HEK293T (cell line): ENCODE results near the gene ITFG1.

ENCODE experiments used
- CTCF ChIA-PET: fragments of 350-600 bp; formaldehyde crosslinking; extraction: SDS; loops from one replicate; lab custom pipeline; 2021; ENCODE audit warnings: antibody characterized with exemption, inconsistent platforms; lab: Yijun Ruan, JAX
- POLR2A ChIA-PET: fragments of 350-600 bp; formaldehyde crosslinking; extraction: SDS; loops from one replicate; lab custom pipeline; 2020; ENCODE audit warnings: antibody characterized with exemption, inconsistent platforms; lab: Yijun Ruan, JAX
- DNase-seq: peaks from one replicate; pipeline ENCODE4 v3.0.0; 2012; ENCODE audit warnings: mixed read lengths; ENCODE audit errors: extremely low spot score
- ARNT ChIP-seq: fragments of 450-650 bp; IDR thresholded peaks from 2 replicates; pipeline ENCODE4 v1.6.1; 2017; ENCODE audit warnings: mild to moderate bottlenecking
- BHLHE40 ChIP-seq: fragments of 450-650 bp; IDR thresholded peaks from 2 replicates; pipeline ENCODE4 v1.6.1; 2016; ENCODE audit warnings: mild to moderate bottlenecking, moderate library complexity, borderline replicate concordance
- CTBP1 ChIP-seq: fragments of 450-650 bp; IDR thresholded peaks from 2 replicates; pipeline ENCODE4 v1.6.1; 2016; ENCODE audit warnings: borderline replicate concordance
- ELF4 ChIP-seq: fragments of 450-650 bp; IDR thresholded peaks from 2 replicates; pipeline ENCODE4 v1.6.1; 2017; ENCODE audit warnings: antibody characterized with exemption
- FOXA1 ChIP-seq: fragments of 450-650 bp; IDR thresholded peaks from 2 replicates; pipeline ENCODE4 v1.6.1; 2016; ENCODE audit warnings: mild to moderate bottlenecking
- FOXK2 ChIP-seq: fragments of 450-650 bp; IDR thresholded peaks from 2 replicates; pipeline ENCODE4 v1.6.1; 2016; ENCODE audit warnings: mild to moderate bottlenecking
- FOXM1 ChIP-seq: fragments of 450-650 bp; IDR thresholded peaks from 2 replicates; pipeline ENCODE4 v1.6.1; 2017; ENCODE audit warnings: mild to moderate bottlenecking, borderline replicate concordance
- HDGF ChIP-seq: fragments of 450-650 bp; IDR thresholded peaks from 2 replicates; pipeline ENCODE4 v1.6.1; 2017; ENCODE audit warnings: antibody characterized with exemption, borderline replicate concordance
- L3MBTL2 ChIP-seq: fragments of 450-650 bp; conservative IDR thresholded peaks from 2 replicates; pipeline ENCODE4 v1.6.1; 2016; ENCODE audit warnings: mild to moderate bottlenecking
- LEF1 ChIP-seq: fragments of 450-650 bp; IDR thresholded peaks from 2 replicates; pipeline ENCODE4 v1.6.1; 2017; ENCODE audit warnings: mild to moderate bottlenecking, borderline replicate concordance
- NFRKB ChIP-seq: fragments of 450-650 bp; IDR thresholded peaks from 2 replicates; pipeline ENCODE4 v1.6.1; 2016; ENCODE audit warnings: mild to moderate bottlenecking, moderate library complexity
- PKNOX1 ChIP-seq: fragments of 450-650 bp; IDR thresholded peaks from 2 replicates; pipeline ENCODE4 v1.6.1; 2016
- SP1 ChIP-seq: fragments of 450-650 bp; IDR thresholded peaks from 2 replicates; pipeline ENCODE4 v1.6.1; 2017
- SUZ12 ChIP-seq: fragments of 450-650 bp; IDR thresholded peaks from 2 replicates; pipeline ENCODE4 v1.6.1; 2016; ENCODE audit warnings: mild to moderate bottlenecking
- TARDBP ChIP-seq: fragments of 450-650 bp; IDR thresholded peaks from 2 replicates; pipeline ENCODE4 v1.6.1; 2016
- ZNF384 ChIP-seq: fragments of 450-650 bp; IDR thresholded peaks from 2 replicates; pipeline ENCODE4 v1.6.1; 2016

ITFG1 gene

GRCh38 chr16:47499700-47500264 is 38.9 kb upstream of the ITFG1 start:
- no peak for DNase-seq
- TF ChIP-seq NFRKB (no peak), ARNT (no peak), PKNOX1 (no peak), CTBP1 (no peak), ZNF384 (no peak), SUZ12 (no peak), BHLHE40 (no peak), L3MBTL2 (no peak), FOXK2 (no peak), ELF4 (no peak), TARDBP (no peak), HDGF (no peak), FOXM1 (no peak), SP1 (no peak), FOXA1 (no peak), LEF1 (no peak)
- ChIA-PET CTCF (no interaction called here), POLR2A (no interaction called here)

- no peak for DNase-seq
- TF ChIP-seq SUZ12 (no peak), FOXA1 (no peak), SP1 (no peak), BHLHE40 (no peak), ELF4 (no peak), PKNOX1 (no peak), L3MBTL2 (no peak), FOXK2 (no peak), CTBP1 (no peak), TARDBP (no peak)
- POLR2A ChIA-PET, result no interaction called here
- CTCF ChIA-PET, result no interaction called here
Measured at GRCh38 chr16:47499080-47499699, 38.3 kb upstream of the ITFG1 start.

- TF ChIP-seq SUZ12 (no peak), ELF4 (no peak), ZNF384 (no peak), LEF1 (no peak), PKNOX1 (no peak), FOXM1 (no peak), CTBP1 (no peak), FOXA1 (no peak), FOXK2 (no peak), NFRKB (no peak), L3MBTL2 (no peak), ARNT (no peak), HDGF (no peak), SP1 (no peak), BHLHE40 (no peak)
- DNase-seq, result no peak
- CTCF ChIA-PET, result no interaction called here
- POLR2A ChIA-PET, result no interaction called here
Measured at GRCh38 chr16:47493381-47494337, 32.8 kb upstream of the ITFG1 start.

GRCh38 chr16:47492428-47493377 is 31.8 kb upstream of the ITFG1 start:
- ChIA-PET CTCF (no interaction called here), POLR2A (interaction anchor here (0.8 kb wide), 1 partner anchor 31 kb away, joined by 3 read pairs; the partner anchor contains the start of genes ITFG1 and PHKB)
- DNase-seq, result peak; percentile 74
- no peak for TF ChIP-seq SP1
- no peak for TF ChIP-seq FOXK2
- TF ChIP-seq BHLHE40, result no peak
- TF ChIP-seq FOXM1, result no peak
- no peak for TF ChIP-seq ZNF384
- no peak for TF ChIP-seq NFRKB
- TF ChIP-seq FOXA1, result no peak
- no peak for TF ChIP-seq L3MBTL2
- TF ChIP-seq ARNT, result no peak
- TF ChIP-seq PKNOX1, result no peak
- no peak for TF ChIP-seq CTBP1
- no peak for TF ChIP-seq HDGF
- TF ChIP-seq ELF4, result no peak
- TF ChIP-seq SUZ12, result no peak
- TF ChIP-seq TARDBP, result no peak
- TF ChIP-seq LEF1, result no peak
